Prostate gland (tissue), 2 donors: ENCODE measurements around the gene FCN1. TPM values are rescaled to one million over a fixed set of nuclear protein-coding genes. Genes with fewer than 3 reads are reported as not detected.
"Not testable (repeated sequence)": the region's sequence is repeated elsewhere in the genome, so short reads cannot be mapped to it uniquely, and the experiment has no call there.

Experiments used
- DNase-seq: peaks from one replicate; pipeline ENCODE4 v3.0.0-alpha.2; 2019; ENCODE audit warnings: low spot score
- H3K27ac ChIP-seq, 2 donors: fragments of 200-600 bp; sonication (generic); 2 replicates each; pipeline ENCODE4 v1.5.1; 2017 to 2019
- H3K27me3 ChIP-seq: fragments of 200-600 bp; sonication (generic); replicated peaks from 2 replicates; pipeline ENCODE4 v1.5.1; 2019; ENCODE audit not compliant: insufficient read depth
- H3K36me3 ChIP-seq, 2 donors: fragments of 200-600 bp; sonication (generic); 1 replicate in 1 of 2; 2 replicates in 1 of 2; pipeline versions ENCODE4 v1.5.1 to v1.8.1; 2017 to 2019
- H3K4me1 ChIP-seq: fragments of 200-600 bp; sonication (generic); replicated peaks from 2 replicates; pipeline ENCODE4 v1.5.1; 2019
- H3K4me3 ChIP-seq, 2 donors: fragments of 200-600 bp; sonication (generic); 2 replicates each; pipeline ENCODE4 v1.5.1; 2017 to 2019
- H3K9me3 ChIP-seq: fragments of 200-600 bp; sonication (generic); 2 replicates; pipeline ENCODE4 v1.5.1; 2017
- CTCF ChIP-seq, 4 experiments: fragments of 200-600 bp in 2 of 4; fragments of 450-650 bp in 2 of 4; sonication (generic) in 2 of 4; IDR thresholded peaks; 1 replicate in 3 of 4; 2 replicates in 1 of 4; pipeline ENCODE4 v1.5.1; 2016 to 2019; ENCODE audit warnings: antibody characterized with exemption in 4 of 4, mild to moderate bottlenecking in 2 of 4, moderate library complexity in 2 of 4
- POLR2A ChIP-seq: fragments of 450-650 bp; IDR thresholded peaks from one replicate; pipeline ENCODE4 v1.6.1; 2016; ENCODE audit warnings: antibody characterized with exemption, mild to moderate bottlenecking
- POLR2AphosphoS5 ChIP-seq: sonication (generic); formaldehyde crosslinking; IDR thresholded peaks from one replicate; pipeline ENCODE4 v1.6.1; 2017; ENCODE audit warnings: antibody characterized with exemption
- WGBS: methylation state at CpG from one replicate; pipeline ENCODE4 v1.1.5; 2018; 5-methylcytosine and 5-hydroxymethylcytosine counted together
- intact Hi-C: fragments of 100-400 bp; cut with DNase I; formaldehyde crosslinking; loops from one replicate; pipeline ENCODE4 v1.14.2; 2022
- small RNA-seq, 2 donors: library from RNA; depleted of rRNA; stranded (forward); fragments of <200 nt; gene quantifications; one replicate each; pipeline ENCODE3, GENCODE V24; 2016
- total RNA-seq, 2 donors: library from RNA; depleted of rRNA; stranded (reverse); fragments of >200 nt; gene quantifications; one replicate each; pipeline ENCODE4 v1.1.0, GENCODE V29; 2016

Gene FCN1
- total RNA-seq, 2 donors from 2014 or later, result 0.23 to 0.34 TPM

DNA sequence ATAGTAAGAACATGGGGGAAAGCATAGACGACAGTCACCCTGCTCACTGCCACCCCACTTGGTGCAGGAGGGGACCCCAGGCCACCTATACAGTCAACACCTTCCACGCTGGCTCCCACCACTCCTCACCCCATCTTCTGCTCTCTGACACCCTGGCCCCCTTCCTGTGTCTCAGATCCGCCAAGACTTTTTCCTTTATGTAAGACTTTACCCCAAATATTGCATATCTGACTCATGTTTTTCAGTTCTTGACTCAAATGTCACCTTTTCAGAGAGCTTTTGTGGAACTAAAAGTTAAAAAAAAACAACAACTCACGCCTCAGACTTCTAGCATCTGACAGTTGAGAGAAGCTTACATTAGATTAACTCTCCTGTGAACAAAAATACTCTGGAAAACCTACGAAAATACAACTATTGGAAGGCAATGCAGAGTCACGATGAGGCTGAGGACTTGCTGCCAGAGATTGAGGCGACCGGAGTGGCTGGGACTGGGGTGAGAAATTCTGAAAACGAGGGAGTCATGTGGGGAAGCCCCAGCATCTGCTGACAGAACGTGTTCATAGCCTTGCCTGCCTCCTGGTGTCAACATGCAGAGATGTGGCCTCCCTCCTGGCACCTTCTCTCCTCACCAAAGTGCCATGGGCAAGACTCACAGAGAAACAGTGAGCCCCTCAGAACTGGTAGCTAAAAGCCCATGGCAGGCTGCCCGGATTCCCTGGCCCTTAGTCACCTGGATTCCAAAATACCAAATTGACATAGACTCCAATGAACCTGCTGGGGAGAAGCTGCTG lies 59.5 kb downstream of the FCN1 start:
- no peak for TF ChIP-seq POLR2A
- peak in 1 of 4 experiments; percentile 21 for TF ChIP-seq CTCF (IDR thresholded peaks at IDR 0.05)
- peak; percentile 26 for TF ChIP-seq POLR2AphosphoS5
- peak; percentile 47 for DNase-seq
- intact Hi-C loops, result no loop called here
- no peak overlapping the region for H3K4me3 ChIP-seq
- H3K36me3 ChIP-seq, result no peaks in the 10 kb centered on the region
- WGBS, result 54% methylated on average over 11 of the region's 11 CpGs
- no peaks in the 10 kb centered on the region for H3K9me3 ChIP-seq
- no peaks in the 10 kb centered on the region for H3K27me3 ChIP-seq
- no peak overlapping the region for H3K27ac ChIP-seq
- H3K4me1 ChIP-seq, result no peaks in the 10 kb centered on the region

DNA sequence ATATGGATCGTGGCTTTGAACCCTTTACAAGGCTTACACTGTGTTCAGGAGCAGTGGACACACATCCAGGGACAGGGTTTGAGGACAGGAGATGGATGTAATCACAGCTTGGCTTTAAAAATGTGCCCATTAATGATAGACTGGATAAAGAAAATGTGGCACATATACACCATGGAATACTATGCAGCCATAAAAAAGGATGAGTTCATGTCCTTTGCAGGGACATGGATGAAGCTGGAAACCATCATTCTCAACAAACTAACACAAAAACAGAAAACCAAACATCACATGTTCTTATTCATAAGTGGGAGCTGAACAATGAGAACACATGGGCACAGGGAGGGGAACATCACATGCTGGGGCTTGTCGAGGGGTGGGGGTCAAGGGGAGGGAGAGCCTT lies 60.3 kb downstream of the FCN1 start:
- H3K27ac ChIP-seq, H3K9me3 ChIP-seq, DNase-seq, intact Hi-C loops, H3K27me3 ChIP-seq, H3K4me3 ChIP-seq, H3K4me1 ChIP-seq, H3K36me3 ChIP-seq: not testable (repeated sequence)
- WGBS, result 91% methylated on average over 2 of the region's 2 CpGs

- DNase-seq, result no peak
- WGBS, result 74% methylated on average over 9 of the region's 9 CpGs
- no peak for TF ChIP-seq CTCF (IDR thresholded peaks at IDR 0.05)
- TF ChIP-seq POLR2AphosphoS5, result no peak
- no peak for TF ChIP-seq POLR2A
- intact Hi-C loops, result no loop called here
- Histone ChIP-seq H3K36me3 (no peaks in the 10 kb centered on the region), H3K4me1 (no peaks in the 10 kb centered on the region), H3K27ac (no peak overlapping the region), H3K27me3 (no peaks in the 10 kb centered on the region), H3K9me3 (no peaks in the 10 kb centered on the region), H3K4me3 (no peak overlapping the region)
Observed at GRCh38 chr9:134855900-134856377, 61.8 kb downstream of the FCN1 start.

Small RNAs within 50 kb of the gene (small RNA-seq; reads per million reads assigned to genes)
- 0 reads per million in 2 donors for gene AL603650.1

Other genes with a start within 250 kb of the FCN1 start
- 1 to 10 TPM in 1 of 2 donors, not detected in 1; 2.4 TPM for gene FCN2, start 37.1 kb downstream of the FCN1 start, total RNA-seq
- 10 to 100 TPM; 11.7 to 23.3 TPM for gene OLFM1, start 169.8 kb upstream of the FCN1 start, total RNA-seq